Erythroblast (primary cell): ENCODE data around the gene TACC3.
"Not testable (repeated sequence)": the region's sequence is repeated elsewhere in the genome, so short reads cannot be mapped to it uniquely, and the experiment has no call there.

Source experiments
- DNase-seq, 2 experiments: peaks; one replicate each; lab custom pipeline; 2025; lab: John Stamatoyannopoulos, UW
- GATA1 ChIP-seq: IDR thresholded peaks from 2 replicates; pipeline ENCODE4 v1.6.1; 2011; ENCODE audit warnings: low read depth, mild to moderate bottlenecking, control low read depth, low read length, moderate library complexity
- POLR2A ChIP-seq: IDR thresholded peaks from 2 replicates; pipeline ENCODE4 v1.6.1; 2011; ENCODE audit warnings: mild to moderate bottlenecking, low read length

Gene TACC3

DNA sequence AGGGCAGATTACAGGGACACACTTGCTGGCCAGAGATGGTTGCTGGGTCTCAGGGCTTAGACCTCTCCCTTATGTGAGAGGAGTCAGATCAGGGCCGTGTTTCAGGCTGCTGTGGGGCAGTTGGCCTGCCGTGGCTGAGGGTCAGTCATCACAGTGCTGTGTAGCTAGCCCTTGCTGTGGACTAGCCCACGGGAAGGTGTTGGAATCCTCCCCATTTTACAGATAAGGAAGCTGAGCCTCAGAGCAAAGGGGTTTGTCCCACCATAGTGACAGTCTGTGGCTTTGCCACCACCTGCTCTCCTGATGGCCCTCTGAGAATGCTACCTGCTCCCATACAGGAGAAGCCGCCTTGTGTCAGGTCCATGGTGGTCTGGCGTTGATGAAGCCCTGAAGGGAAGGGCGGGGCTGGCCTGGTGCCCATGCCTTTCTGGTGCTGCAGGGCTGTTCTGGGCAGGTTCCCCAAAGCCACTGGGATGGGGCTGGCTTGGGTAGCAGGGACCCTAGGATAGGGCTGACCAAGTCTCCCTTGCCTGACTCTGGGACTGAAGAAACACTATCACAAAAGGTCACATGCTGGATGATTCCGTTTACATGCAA is 34.8 kb upstream of the TACC3 start:
- DNase-seq = no peak
- TF ChIP-seq POLR2A (no peak), GATA1 (no peak)

GRCh38 chr4:1690698-1691097 is 30.6 kb upstream of the TACC3 start:
- DNase-seq = no peak
- TF ChIP-seq POLR2A = peak; percentile 6
- no peak for TF ChIP-seq GATA1

DNA sequence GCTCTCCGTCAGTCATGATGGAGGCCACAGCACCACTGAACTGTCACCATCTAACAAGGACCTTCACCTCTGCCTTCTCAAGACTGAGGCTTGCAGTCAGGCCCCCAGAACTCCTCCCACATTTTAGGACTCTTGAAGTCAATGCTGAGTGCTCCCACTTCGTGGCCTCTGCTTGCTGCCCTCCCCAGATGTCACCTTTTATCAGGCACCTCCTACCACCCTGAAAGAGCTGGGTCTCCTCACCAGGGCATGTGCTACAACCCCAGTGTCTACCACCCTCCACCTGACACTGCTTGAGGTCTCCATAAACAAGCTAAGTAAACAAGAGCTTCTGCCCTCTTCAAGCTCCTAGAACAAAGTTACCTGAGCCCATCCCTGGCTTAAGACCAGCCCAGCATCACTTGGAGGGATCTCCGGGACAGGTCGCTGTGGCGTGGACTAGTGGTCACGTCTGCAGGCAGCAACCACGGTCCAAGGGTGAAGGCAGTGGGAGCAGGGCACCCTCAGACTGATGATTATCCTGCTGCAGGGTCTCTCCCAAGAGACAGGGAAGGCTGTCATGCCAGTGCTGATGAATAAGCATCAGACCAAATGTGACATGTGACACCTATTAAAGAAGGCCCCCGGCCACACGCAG is 29.5 kb upstream of the TACC3 start:
- DNase-seq = no peak
- no peak for TF ChIP-seq GATA1
- TF ChIP-seq POLR2A = no peak

DNA sequence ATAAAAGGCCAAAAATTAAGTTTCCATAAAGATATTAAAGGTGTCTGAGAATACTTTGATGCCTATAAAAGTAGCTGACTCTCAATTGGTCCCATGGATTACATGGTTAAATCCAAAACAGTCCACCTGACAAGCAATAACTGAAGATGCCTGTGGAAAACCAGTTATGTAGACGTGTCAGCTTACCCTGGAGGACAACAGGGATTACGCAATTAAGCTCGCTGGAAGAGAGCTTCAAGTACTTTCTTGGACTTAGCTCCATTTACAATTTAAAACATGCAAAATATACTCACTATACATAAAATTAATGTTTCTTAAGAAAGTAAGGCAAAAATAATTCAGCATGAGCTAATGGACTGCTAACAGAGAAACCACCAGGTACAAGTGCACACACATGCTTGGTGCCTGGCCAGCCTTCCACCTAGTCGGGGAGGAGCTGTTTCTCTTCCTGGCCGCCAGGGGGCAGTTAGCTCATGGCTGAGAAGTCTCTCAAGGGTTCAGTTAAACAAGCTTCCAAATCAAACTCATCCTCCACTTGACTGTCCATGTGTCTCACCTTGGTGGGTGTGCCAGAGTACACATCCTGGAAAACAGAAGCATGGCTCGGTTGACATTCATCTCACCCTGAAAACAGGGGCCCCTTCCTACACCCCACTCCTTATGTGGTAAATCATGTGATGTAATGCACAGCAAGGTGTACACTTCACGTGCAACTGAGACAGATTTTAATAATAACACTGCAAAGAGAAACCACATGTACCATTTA is 28.0 kb upstream of the TACC3 start:
- TF ChIP-seq GATA1 (no peak), POLR2A (no peak)
- peak; percentile 85 to 93 for DNase-seq

DNA sequence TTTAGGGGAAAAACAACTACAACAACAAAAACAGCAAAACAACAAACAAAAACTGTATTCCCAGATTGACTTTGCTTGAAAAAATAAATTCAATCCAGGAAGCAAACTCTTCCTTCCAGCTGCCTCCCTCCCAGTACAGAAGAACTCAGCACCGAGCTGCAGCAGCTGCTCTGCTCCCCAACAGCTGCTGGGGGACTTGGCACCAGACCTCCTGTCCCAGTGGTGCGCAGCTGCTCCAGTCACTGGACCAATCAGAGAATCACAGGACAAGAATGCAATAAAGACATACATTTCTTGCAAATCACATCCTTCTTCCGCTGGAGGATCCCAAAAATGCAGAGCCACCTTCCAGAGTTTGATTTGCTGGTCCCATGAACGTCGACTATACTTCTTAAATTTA is 25.4 kb upstream of the TACC3 start:
- TF ChIP-seq POLR2A = no peak
- no peak for TF ChIP-seq GATA1
- no peak for DNase-seq

GRCh38 chr4:1701671-1702070 is 19.6 kb upstream of the TACC3 start:
- not testable (repeated sequence) for DNase-seq

GRCh38 chr4:1703867-1704266 is 17.5 kb upstream of the TACC3 start:
- no peak for DNase-seq
- TF ChIP-seq GATA1 = no peak
- TF ChIP-seq POLR2A = no peak

DNA sequence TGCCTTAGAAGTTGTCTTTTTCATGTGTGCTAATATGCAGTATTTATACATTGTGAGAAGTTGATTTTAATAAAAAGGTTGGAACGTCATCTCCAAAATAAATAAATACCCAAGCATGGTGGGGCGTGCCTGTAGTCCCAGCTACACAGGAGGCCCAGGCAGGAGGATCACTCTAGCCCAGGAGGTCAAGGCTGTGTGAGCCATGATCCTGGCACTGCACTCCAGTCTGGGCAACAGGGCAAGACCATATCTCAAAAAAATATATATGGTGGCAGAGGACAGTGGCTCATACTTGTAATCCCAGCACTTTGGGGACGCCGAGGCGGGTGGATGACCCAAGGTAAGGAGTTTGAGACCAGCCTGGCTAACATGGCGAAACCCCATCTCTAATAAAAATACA is 15.6 kb upstream of the TACC3 start:
- TF ChIP-seq POLR2A (no peak), GATA1 (no peak)
- DNase-seq = no peak

DNA sequence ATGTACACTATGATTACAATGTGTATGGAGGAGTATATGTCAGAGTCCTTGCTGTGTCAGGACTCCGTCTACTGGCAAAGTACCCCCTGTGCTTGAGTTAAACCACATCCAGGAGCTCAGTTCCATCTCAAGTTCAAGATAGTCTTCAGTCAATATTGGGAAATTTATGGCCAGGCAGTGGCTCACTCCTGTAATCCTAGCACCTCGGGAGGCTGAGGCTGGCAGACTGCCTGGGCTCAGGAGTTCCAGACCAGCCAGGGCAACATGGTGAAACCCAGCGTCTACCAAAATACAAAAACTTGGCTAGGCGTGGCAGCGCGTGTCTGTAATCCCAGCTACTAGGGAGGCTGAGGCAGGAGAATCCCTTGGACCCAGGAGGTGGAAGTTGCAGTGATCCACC is 15.0 kb upstream of the TACC3 start:
- no peak for DNase-seq
- TF ChIP-seq GATA1 (no peak), POLR2A (no peak)

DNA sequence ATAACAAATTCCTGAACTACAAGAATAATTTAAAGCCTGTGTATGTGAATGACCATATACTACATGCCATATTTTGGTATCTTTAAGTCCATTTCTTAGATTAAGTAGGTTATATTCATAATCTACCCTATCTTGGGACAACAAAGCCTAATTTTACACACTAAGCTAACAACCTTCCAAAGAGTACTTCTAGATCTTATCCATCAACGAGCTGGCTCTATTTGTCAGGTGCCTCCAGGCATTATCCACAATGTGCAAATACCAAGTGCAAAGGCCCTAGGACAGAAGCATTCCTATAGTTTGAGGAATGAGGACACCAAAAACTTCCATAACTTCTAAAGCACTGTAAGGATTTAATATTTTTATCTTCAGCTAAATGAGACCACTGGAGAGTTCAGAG is 12.7 kb upstream of the TACC3 start:
- TF ChIP-seq GATA1 = no peak
- no peak for TF ChIP-seq POLR2A
- DNase-seq = no peak

DNA sequence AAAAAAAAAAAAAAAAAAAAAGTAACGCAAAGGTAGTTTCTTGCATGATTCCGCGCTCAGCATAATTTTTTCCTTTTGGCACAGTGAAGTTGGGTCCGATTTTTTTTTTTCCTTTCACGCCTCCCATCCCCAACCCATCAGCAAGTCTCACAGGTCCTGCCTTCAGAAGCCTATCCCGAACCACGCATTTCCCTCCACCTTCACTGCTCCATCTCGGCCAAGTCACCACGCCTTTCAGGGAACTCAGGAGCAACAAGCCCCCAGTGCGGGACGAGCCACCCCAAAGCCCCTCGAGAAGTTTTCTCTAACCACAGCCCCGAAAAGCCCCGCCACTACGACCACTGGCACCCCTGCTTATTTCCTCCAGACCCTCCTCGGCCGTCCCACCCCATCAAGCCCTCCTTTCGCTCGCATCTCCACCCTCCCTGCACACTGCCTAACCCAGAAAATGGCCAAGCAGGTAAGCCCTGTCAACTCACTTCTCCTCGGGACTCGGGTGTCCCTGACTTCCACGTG is 10.2 kb upstream of the TACC3 start:
- DNase-seq = peak; percentile 42 to 59
- TF ChIP-seq GATA1 (no peak), POLR2A (no peak)

GRCh38 chr4:1711571-1712215 is 9.6 kb upstream of the TACC3 start:
- TF ChIP-seq GATA1 = no peak
- no peak for TF ChIP-seq POLR2A
- DNase-seq = peak; percentile 70 to 90

DNA sequence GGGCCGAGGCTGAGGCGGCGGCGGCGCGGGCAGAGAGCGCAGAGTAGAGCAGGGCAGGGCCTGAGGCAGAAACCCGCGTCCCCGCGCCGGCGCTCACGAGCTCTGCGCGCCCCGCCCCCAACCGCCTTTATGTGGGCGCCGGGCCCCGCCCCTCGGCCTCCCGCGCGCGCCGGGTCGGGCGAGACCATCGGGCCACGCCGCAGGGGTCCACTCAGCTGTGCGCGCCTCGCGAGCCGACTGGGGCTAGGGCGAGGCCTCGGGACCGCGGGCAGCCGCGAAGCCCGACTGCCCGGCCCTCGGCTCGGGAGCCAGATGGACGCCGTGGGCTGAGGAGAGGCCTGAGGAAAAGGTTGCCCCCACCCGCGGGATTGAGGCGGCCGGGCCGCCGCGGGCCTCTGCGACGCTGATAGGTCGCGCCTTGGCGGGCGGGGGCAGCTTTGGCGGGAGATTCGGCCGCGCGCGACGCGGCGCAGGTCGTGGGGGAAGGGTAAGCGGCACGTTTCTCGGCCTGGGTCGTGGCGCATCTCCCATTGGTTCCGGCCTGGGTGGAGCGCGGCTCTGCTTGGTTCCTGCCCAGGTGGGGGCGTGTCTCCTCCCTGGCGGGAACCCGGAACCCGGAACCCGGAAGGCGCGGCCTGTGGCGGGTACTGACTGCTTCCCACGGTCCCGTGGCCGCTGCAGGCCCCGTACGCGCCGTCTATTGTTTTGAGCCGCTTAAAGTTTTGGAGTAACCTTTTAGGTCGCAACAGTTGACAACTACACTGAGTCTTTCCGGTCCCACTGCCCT is 8.9 kb upstream of the TACC3 start, which contains the start of gene SLBP:
SLBP (minus strand) TSS at position 104 of the 787 bp plus-strand sequence. CDS start 131 bp downstream, outside the sequence.
- TF ChIP-seq GATA1 (no peak), POLR2A (peak; percentile 92)
- peak; percentile 98 to 99 for DNase-seq
